GM23248 (cell line): Measurements from ENCODE around the gene RNF39. TPM values are rescaled to one million over a fixed set of nuclear protein-coding genes. Genes with fewer than 3 reads are reported as not detected.

Experiments used
- DNase-seq: peaks from one replicate; pipeline ENCODE4 v3.0.0-alpha.2; 2015
- H2AFZ ChIP-seq: fragments of 200-600 bp; sonication (generic); 2 replicates; pipeline ENCODE4 v1.6.1; 2016; ENCODE audit warnings: antibody characterized with exemption
- H3F3A ChIP-seq: fragments of 200-600 bp; sonication (generic); 2 replicates; pipeline ENCODE4 v1.6.1; 2016; ENCODE audit warnings: mild to moderate bottlenecking, antibody characterized with exemption, mixed run types; ENCODE audit not compliant: insufficient read depth
- H3K27ac ChIP-seq: fragments of 200-600 bp; sonication (generic); 2 replicates; pipeline ENCODE4 v1.5.1; 2016; ENCODE audit warnings: mild to moderate bottlenecking
- H3K27me3 ChIP-seq: fragments of 200-600 bp; sonication (generic); replicated peaks from 2 replicates; pipeline ENCODE4 v1.6.1; 2016; ENCODE audit warnings: mild to moderate bottlenecking; ENCODE audit not compliant: insufficient read depth
- H3K36me3 ChIP-seq: fragments of 200-600 bp; sonication (generic); 2 replicates; pipeline ENCODE4 v1.6.1; 2016; ENCODE audit warnings: low read depth, mild to moderate bottlenecking
- H3K4me1 ChIP-seq: fragments of 200-600 bp; sonication (generic); 2 replicates; pipeline ENCODE4 v1.6.1; 2016; ENCODE audit warnings: mild to moderate bottlenecking; ENCODE audit not compliant: insufficient read depth
- H3K4me2 ChIP-seq: fragments of 200-600 bp; sonication (generic); one replicate; pipeline ENCODE4 v1.6.1; 2016; ENCODE audit warnings: mild to moderate bottlenecking; ENCODE audit not compliant: unreplicated experiment
- H3K4me3 ChIP-seq: fragments of 200-600 bp; sonication (generic); 2 replicates; pipeline ENCODE4 v1.5.1; 2016; ENCODE audit warnings: mild to moderate bottlenecking
- H3K79me2 ChIP-seq: fragments of 200-600 bp; sonication (generic); 2 replicates; pipeline ENCODE4 v1.6.1; 2016; ENCODE audit warnings: mild to moderate bottlenecking; ENCODE audit not compliant: insufficient read depth
- H3K9ac ChIP-seq: fragments of 200-600 bp; sonication (generic); 2 replicates; pipeline ENCODE4 v1.6.1; 2016; ENCODE audit warnings: mild to moderate bottlenecking
- H3K9me2 ChIP-seq: fragments of 200-600 bp; sonication (generic); 2 replicates; pipeline ENCODE4 v1.6.1; 2016; ENCODE audit warnings: mixed run types, mild to moderate bottlenecking, moderate library complexity; ENCODE audit not compliant: insufficient read depth
- H3K9me3 ChIP-seq: fragments of 200-600 bp; sonication (generic); one replicate; pipeline ENCODE4 v1.6.1; 2017; ENCODE audit warnings: low read depth
- H4K20me1 ChIP-seq: fragments of 200-600 bp; sonication (generic); 2 replicates; pipeline ENCODE4 v1.6.0; 2016; ENCODE audit not compliant: insufficient read depth
- EZH2 ChIP-seq: fragments of 200-600 bp; sonication (generic); IDR thresholded peaks from 2 replicates; pipeline ENCODE4 v1.6.1; 2018; ENCODE audit warnings: antibody characterized with exemption, mild to moderate bottlenecking; ENCODE audit not compliant: insufficient read depth, poor library complexity, severe bottlenecking
- EZH2phosphoT487 ChIP-seq: fragments of 200-600 bp; sonication (generic); IDR thresholded peaks from 2 replicates; pipeline ENCODE4 v1.6.1; 2018; ENCODE audit warnings: antibody characterized with exemption, moderate library complexity, mild to moderate bottlenecking, low read depth; ENCODE audit not compliant: insufficient read depth
- WGBS, 2 experiments: methylation state at CpG; one replicate each; pipeline ENCODE4 v1.1.6; 2015 to 2017; ENCODE audit warnings: low lambda C conversion rate in 2 of 2, low coverage in 1 of 2; ENCODE audit errors: missing lambda C conversion rate in 2 of 2; 5-methylcytosine and 5-hydroxymethylcytosine counted together
- in situ Hi-C: fragments of 300-500 bp; cut with MboI; formaldehyde crosslinking; loops from 2 replicates; pipeline ENCODE4 v1.15.0; 2020
- polyA plus RNA-seq: library from polyadenylated mRNA; unstranded; fragments of >200 nt; fragmentation: Nextera tagmentation; extraction: Ambion mirVana; gene quantifications from 2 replicates; pipeline ENCODE4 v1.2.1, GENCODE V29; 2016
- total RNA-seq: library from RNA; depleted of rRNA; stranded (reverse); fragments of >200 nt; shearing (Covaris generic); gene quantifications from 2 replicates; pipeline ENCODE4 v1.2.3, GENCODE V29; 2014

Gene RNF39
- total and polyA plus RNA-seq, 2 experiments from 2014 or later: 0.21 TPM; not detected in 1

- H3K79me2 ChIP-seq: peaks cover 17% of the 10 kb centered on the region
- peaks cover 3% of the 10 kb centered on the region for H3F3A ChIP-seq
- no peak overlapping the region for H3K9ac ChIP-seq
- H3K27me3 ChIP-seq: peaks cover 42% of the 10 kb centered on the region
- H3K9me2 ChIP-seq: no peaks in the 10 kb centered on the region
- no peaks in the 10 kb centered on the region for H3K9me3 ChIP-seq
- no peaks in the 10 kb centered on the region for H4K20me1 ChIP-seq
- no peak overlapping the region for H2AFZ ChIP-seq
- in situ Hi-C loops: no loop called here
- H3K4me2 ChIP-seq: no peak overlapping the region
- WGBS, 2 experiments: 24 to 28% methylated on average over 46 to 67 of the region's 68 CpGs
- no peak overlapping the region for H3K27ac ChIP-seq
- H3K36me3 ChIP-seq: 0 out of 2 replicates have a peak, but pooled peaks cover 4% of the 10 kb centered on the region
- TF ChIP-seq EZH2 (no peak), EZH2phosphoT487 (no peak)
- peaks cover 9% of the 10 kb centered on the region for H3K4me1 ChIP-seq
- peak overlapping the region; percentile 26 for H3K4me3 ChIP-seq
- peak; percentile 51 for DNase-seq
Observed at GRCh38 chr6:30071081-30071818, 4.3 kb downstream of the RNF39 start.

GRCh38 chr6:30067460-30068139 is 8.0 kb downstream of the RNF39 start:
- Histone ChIP-seq H4K20me1 (no peaks in the 10 kb centered on the region), H3K4me3 (peak overlapping the region; percentile 93), H3K4me2 (peak overlapping the region; percentile 83), H3K9ac (peak overlapping the region; percentile 90), H3K9me2 (no peaks in the 10 kb centered on the region), H3K4me1 (peaks cover 17% of the 10 kb centered on the region), H2AFZ (peak overlapping the region; percentile 80), H3K27ac (peak overlapping the region; percentile 76), H3F3A (peaks cover 10% of the 10 kb centered on the region), H3K9me3 (no peaks in the 10 kb centered on the region), H3K27me3 (peaks cover 9% of the 10 kb centered on the region; the same call in 1 of the 2 replicates), H3K36me3 (peaks cover 14% of the 10 kb centered on the region), H3K79me2 (peaks cover 45% of the 10 kb centered on the region)
- WGBS, 2 experiments: 1% methylated on average over 8 of the region's 8 CpGs
- in situ Hi-C loops: no loop called here
- peak; percentile 90 for DNase-seq
- TF ChIP-seq EZH2 (no peak), EZH2phosphoT487 (no peak)

- Histone ChIP-seq H3K9me3 (no peaks in the 10 kb centered on the region), H3K9ac (peak within 1 kb of the TSS; percentile 90), H3K27ac (peak within 1 kb of the TSS; percentile 76), H3K27me3 (peaks cover 1% of the 10 kb centered on the region; the same call in 1 of the 2 replicates), H4K20me1 (no peaks in the 10 kb centered on the region), H2AFZ (peak within 1 kb of the TSS; percentile 80), H3K4me2 (peak within 1 kb of the TSS; percentile 88), H3F3A (peaks cover 14% of the 10 kb centered on the region), H3K4me1 (peaks cover 17% of the 10 kb centered on the region), H3K4me3 (peak within 1 kb of the TSS; percentile 93), H3K36me3 (peaks cover 14% of the 10 kb centered on the region), H3K9me2 (no peaks in the 10 kb centered on the region), H3K79me2 (peaks cover 53% of the 10 kb centered on the region)
- in situ Hi-C loops: no loop called here
- WGBS, 2 experiments: 1% methylated on average over 46 of the region's 46 CpGs
- DNase-seq: peak; percentile 99
- TF ChIP-seq EZH2phosphoT487: no peak
- no peak for TF ChIP-seq EZH2
Observed at GRCh38 chr6:30066577-30067459, 8.8 kb downstream of the RNF39 start, which contains the start of gene PPP1R11. Gene PPP1R11, plus strand, starts transcription at chr6:30067198. Its CDS starts 213 bp downstream, at chr6:30067411.

- H3K27ac ChIP-seq: peak overlapping the region; percentile 76
- 13 to 14% methylated on average over 4 of the region's 4 CpGs for WGBS, 2 experiments
- H3K79me2 ChIP-seq: peaks cover 58% of the 10 kb centered on the region
- peaks cover 21% of the 10 kb centered on the region for H3F3A ChIP-seq
- H3K9ac ChIP-seq: peak overlapping the region; percentile 90
- no peaks in the 10 kb centered on the region; the same call in 1 of the 2 replicates for H3K27me3 ChIP-seq
- H3K4me1 ChIP-seq: peaks cover 17% of the 10 kb centered on the region
- DNase-seq: no peak
- in situ Hi-C loops: no loop called here
- peak overlapping the region; percentile 80 for H2AFZ ChIP-seq
- no peaks in the 10 kb centered on the region for H3K9me2 ChIP-seq
- no peaks in the 10 kb centered on the region for H4K20me1 ChIP-seq
- H3K4me3 ChIP-seq: peak overlapping the region; percentile 93
- no peaks in the 10 kb centered on the region for H3K9me3 ChIP-seq
- TF ChIP-seq EZH2 (no peak), EZH2phosphoT487 (no peak)
- peak overlapping the region; percentile 88 for H3K4me2 ChIP-seq
- peaks cover 14% of the 10 kb centered on the region for H3K36me3 ChIP-seq
Observed at GRCh38 chr6:30066082-30066481, 9.5 kb downstream of the RNF39 start.
